ENCODE measurements around the gene SAXO2.

DNA sequence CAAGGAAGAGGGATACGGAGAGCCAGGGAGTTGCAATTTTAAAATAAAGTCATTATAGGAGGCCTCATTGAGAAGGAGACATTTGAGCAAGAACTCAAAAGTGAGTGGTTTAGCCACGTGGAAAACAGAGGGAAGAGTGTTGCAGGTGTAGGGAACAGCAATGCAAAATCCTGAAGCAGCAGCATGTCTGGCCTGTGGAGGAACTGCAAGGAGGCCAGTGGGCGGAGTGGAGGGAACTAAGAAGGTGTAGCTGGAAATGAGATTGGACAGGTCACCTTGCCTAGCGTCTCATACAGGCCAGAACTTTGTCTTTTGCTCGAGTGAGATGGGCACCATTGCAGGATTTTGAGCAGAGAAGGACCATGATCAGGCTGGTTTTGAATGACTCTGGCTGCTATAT lies 34.9 kb downstream of the SAXO2 start:
- TF ChIP-seq, protein P1, sequence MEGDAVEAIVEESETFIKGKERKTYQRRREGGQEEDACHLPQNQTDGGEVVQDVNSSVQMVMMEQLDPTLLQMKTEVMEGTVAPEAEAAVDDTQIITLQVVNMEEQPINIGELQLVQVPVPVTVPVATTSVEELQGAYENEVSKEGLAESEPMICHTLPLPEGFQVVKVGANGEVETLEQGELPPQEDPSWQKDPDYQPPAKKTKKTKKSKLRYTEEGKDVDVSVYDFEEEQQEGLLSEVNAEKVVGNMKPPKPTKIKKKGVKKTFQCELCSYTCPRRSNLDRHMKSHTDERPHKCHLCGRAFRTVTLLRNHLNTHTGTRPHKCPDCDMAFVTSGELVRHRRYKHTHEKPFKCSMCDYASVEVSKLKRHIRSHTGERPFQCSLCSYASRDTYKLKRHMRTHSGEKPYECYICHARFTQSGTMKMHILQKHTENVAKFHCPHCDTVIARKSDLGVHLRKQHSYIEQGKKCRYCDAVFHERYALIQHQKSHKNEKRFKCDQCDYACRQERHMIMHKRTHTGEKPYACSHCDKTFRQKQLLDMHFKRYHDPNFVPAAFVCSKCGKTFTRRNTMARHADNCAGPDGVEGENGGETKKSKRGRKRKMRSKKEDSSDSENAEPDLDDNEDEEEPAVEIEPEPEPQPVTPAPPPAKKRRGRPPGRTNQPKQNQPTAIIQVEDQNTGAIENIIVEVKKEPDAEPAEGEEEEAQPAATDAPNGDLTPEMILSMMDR (IDR thresholded peaks at IDR 0.05) = no peak
- no peak for TF ChIP-seq POLR2A (IDR thresholded peaks at IDR 0.05)

All from lower leg skin (tissue), 3 donors.